Gastrocnemius medialis (tissue), 4 donors: Measurements from ENCODE around the gene TBX15.

Experiments used
- POLR2A ChIP-seq, 2 donors: fragments of 450-650 bp; IDR thresholded peaks; one replicate each; pipeline ENCODE4 v1.6.1; 2017; ENCODE audit warnings: antibody characterized with exemption in 2 of 2, mild to moderate bottlenecking in 2 of 2, moderate library complexity in 2 of 2
- TF ChIP-seq, protein P1 (sequence below), 5 experiments: fragments of 450-650 bp in 3 of 5; fragments of 200-600 bp in 2 of 5; sonication (generic) in 2 of 5; IDR thresholded peaks in 4 of 5; conservative IDR thresholded peaks in 1 of 5; 1 replicate in 4 of 5; 2 replicates in 1 of 5; pipeline ENCODE4 v1.5.1; 2016 to 2019; ENCODE audit warnings: antibody characterized with exemption in 5 of 5, mild to moderate bottlenecking in 3 of 5, moderate library complexity in 3 of 5

DNA sequence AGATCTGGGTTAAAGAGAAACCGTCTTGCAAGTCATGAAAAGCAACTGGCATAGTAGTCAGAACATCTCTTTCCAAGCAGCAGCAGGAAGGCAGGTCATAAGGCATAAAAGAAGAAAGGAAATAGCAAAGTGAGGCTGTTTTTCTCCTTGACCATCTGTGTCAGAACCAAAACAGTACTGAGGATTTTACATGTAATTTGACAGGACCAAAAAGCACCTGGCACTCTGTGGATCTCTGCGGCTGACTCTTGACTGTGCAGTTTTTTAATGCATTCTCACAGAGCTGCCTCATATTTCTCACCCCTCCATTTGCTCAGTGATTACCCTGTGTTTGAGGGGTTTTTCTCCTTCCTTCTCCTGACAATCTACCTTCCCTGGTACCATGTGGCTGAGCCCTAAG lies 17.7 kb downstream of the TBX15 start:
- TF ChIP-seq, protein P1, sequence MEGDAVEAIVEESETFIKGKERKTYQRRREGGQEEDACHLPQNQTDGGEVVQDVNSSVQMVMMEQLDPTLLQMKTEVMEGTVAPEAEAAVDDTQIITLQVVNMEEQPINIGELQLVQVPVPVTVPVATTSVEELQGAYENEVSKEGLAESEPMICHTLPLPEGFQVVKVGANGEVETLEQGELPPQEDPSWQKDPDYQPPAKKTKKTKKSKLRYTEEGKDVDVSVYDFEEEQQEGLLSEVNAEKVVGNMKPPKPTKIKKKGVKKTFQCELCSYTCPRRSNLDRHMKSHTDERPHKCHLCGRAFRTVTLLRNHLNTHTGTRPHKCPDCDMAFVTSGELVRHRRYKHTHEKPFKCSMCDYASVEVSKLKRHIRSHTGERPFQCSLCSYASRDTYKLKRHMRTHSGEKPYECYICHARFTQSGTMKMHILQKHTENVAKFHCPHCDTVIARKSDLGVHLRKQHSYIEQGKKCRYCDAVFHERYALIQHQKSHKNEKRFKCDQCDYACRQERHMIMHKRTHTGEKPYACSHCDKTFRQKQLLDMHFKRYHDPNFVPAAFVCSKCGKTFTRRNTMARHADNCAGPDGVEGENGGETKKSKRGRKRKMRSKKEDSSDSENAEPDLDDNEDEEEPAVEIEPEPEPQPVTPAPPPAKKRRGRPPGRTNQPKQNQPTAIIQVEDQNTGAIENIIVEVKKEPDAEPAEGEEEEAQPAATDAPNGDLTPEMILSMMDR (IDR thresholded peaks at IDR 0.05 in 4 of 5, conservative IDR thresholded peaks at IDR 0.05 in 1 of 5) = no peak
- TF ChIP-seq POLR2A (IDR thresholded peaks at IDR 0.05) = no peak
